ENCODE measurements around the gene TNK1. TPM values are rescaled to one million over a fixed set of nuclear protein-coding genes. Genes with fewer than 3 reads are reported as not detected.
A peak's percentile ranks its signal among the peaks of the same experiment; 100 is the strongest.

TNK1 gene
- total RNA-seq, 1 donor from 2014 or later, result 5.8 TPM

DNA sequence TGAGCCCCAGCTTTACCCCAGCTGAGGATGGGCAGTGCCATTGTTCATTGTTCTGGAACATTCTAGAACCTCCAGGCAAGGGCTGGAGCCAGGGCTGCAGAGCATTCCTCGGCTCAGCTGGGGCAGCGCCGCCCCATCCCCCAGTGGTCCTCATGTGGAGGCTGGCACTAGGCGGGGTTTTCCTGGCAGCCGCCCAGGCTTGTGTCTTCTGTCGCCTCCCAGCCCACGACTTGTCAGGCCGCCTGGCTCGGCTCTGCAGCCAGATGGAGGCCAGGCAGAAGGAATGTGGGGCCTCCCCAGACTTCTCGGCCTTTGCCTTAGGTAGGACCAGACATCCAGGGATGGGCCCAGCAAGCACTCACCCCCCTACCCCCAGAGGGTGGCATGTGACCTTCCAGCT is 25.8 kb upstream of the TNK1 start, which contains the start of gene TMEM95:
Gene TMEM95 (plus strand): TSS at position 104 of the 400 bp plus-strand sequence. CDS start 49 bp downstream, at position 153.
- Histone ChIP-seq H3K27ac (no peak within 1 kb of the TSS), H3K27me3 (no peaks in the 10 kb centered on the region), H3K4me3 (no peak within 1 kb of the TSS), H3K9me3 (no peaks in the 10 kb centered on the region), H3K36me3 (no peaks in the 10 kb centered on the region), H3K4me1 (peaks cover 25% of the 10 kb centered on the region)
- DNase-seq, result peak; percentile 67
- ATAC-seq, result no peak
- TF ChIP-seq, protein P1, sequence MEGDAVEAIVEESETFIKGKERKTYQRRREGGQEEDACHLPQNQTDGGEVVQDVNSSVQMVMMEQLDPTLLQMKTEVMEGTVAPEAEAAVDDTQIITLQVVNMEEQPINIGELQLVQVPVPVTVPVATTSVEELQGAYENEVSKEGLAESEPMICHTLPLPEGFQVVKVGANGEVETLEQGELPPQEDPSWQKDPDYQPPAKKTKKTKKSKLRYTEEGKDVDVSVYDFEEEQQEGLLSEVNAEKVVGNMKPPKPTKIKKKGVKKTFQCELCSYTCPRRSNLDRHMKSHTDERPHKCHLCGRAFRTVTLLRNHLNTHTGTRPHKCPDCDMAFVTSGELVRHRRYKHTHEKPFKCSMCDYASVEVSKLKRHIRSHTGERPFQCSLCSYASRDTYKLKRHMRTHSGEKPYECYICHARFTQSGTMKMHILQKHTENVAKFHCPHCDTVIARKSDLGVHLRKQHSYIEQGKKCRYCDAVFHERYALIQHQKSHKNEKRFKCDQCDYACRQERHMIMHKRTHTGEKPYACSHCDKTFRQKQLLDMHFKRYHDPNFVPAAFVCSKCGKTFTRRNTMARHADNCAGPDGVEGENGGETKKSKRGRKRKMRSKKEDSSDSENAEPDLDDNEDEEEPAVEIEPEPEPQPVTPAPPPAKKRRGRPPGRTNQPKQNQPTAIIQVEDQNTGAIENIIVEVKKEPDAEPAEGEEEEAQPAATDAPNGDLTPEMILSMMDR (IDR thresholded peaks at IDR 0.05), result no peak
- intact Hi-C loops (cut with DNase I), result no loop called here

DNA sequence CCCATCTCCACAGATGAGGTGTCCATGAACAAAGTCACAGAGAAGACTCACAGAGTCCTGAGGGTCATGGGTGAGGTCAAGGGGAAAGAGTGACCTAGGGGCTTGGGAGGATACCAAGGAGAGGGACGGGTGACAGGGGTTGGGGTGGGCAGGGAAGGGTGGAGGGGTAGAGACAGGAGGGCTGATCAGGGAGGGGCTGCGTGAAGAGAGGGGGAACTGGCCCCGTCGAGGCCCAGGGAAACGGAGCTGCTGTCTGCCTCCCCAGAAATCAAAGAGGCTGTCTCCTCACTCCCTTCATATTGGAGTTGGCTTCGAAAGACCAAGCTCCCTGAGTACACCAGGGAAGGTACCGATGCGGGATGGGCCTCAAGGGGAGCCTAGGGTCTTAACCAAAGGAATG is 25.3 kb upstream of the TNK1 start:
- intact Hi-C loops (cut with DNase I), result no loop called here
- H3K27ac ChIP-seq, result no peak overlapping the region

DNA sequence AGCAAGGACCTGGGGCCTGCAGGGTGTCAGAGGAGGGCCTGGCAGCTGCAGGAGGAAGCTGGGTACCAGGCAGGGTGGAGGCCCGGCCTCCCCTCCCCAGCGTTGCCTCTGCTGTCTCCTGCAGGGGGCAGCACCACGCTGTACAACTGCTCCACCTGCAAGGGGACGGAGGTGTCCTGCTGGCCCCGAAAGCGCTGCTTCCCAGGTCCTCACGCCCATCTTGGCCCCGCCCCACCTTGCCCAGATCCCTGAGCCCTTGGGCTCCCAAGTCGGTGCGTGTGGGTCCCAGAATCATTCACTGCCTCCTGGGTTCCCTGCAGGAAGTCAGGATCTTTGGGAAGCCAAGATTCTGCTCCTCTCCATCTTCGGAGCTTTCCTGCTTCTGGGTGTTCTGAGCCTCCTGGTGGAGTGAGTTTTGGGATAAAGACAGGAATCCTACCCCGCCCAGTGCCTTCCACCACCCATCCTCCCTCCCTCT is 24.8 kb upstream of the TNK1 start:
- TF ChIP-seq, protein P1 (IDR thresholded peaks at IDR 0.05), result peak; percentile 91
- DNase-seq (peak; percentile 94), ATAC-seq (peak; percentile 71)
- no peak overlapping the region for H3K27ac ChIP-seq
- H3K36me3 ChIP-seq, result no peaks in the 10 kb centered on the region
- peaks cover 25% of the 10 kb centered on the region for H3K4me1 ChIP-seq
- H3K4me3 ChIP-seq, result no peak overlapping the region
- H3K9me3 ChIP-seq, result no peaks in the 10 kb centered on the region
- no peaks in the 10 kb centered on the region for H3K27me3 ChIP-seq
- intact Hi-C loops (cut with DNase I), result no loop called here

More for the DNA sequence above, 25.3 kb upstream of the TNK1 start:
- no peaks in the 10 kb centered on the region for H3K36me3 ChIP-seq
- H3K9me3 ChIP-seq, result no peaks in the 10 kb centered on the region
- no peaks in the 10 kb centered on the region for H3K27me3 ChIP-seq
- ATAC-seq (no peak), DNase-seq (no peak)
- TF ChIP-seq, protein P1 (IDR thresholded peaks at IDR 0.05), result no peak
- no peak overlapping the region for H3K4me3 ChIP-seq
- peaks cover 25% of the 10 kb centered on the region for H3K4me1 ChIP-seq

DNA sequence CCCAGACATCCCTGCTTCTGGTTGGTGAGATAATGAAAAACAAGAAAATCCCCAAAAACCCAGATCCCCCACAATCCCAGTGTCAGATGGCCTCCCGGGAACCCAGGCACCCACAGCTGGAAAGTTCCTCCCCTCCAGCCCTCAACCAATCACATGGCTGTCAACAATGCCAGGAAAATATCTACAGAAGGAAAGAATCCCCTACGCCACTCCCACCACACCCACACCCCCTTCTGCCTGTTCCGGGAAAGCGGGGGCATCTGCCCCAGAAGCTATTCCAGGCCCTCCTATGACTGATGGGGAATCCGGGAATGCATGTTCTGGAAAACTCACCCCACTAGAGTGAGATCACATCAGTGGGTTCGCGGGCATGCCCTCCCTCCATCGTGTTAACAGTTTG is 24.1 kb upstream of the TNK1 start:
- ATAC-seq (no peak), DNase-seq (no peak)
- Histone ChIP-seq H3K27me3 (no peaks in the 10 kb centered on the region), H3K27ac (no peak overlapping the region), H3K36me3 (no peaks in the 10 kb centered on the region), H3K4me3 (no peak overlapping the region), H3K4me1 (peaks cover 25% of the 10 kb centered on the region), H3K9me3 (no peaks in the 10 kb centered on the region)
- TF ChIP-seq, protein P1 (IDR thresholded peaks at IDR 0.05), result no peak
- intact Hi-C loops (cut with DNase I), result no loop called here

DNA sequence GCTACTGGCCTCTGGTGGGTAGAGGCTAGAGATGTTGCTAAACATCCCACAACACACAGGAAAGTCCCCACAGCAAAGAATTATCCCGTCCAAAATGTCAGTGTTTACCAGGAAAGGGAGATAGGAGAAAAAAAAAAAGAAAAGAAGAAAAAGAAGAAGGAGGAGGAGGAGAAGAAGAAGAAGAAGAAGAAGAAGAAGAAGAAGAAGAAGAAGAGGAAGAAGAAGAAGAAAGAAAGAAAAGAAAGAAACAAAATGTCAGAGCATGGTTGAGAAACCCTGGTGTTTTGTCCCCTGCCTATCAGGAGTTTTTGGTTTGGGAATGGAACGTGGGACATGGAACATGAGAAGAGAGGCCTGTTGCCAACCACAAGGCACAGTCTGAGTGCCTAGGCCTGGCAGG is 23.5 kb upstream of the TNK1 start:
- TF ChIP-seq, protein P1 (IDR thresholded peaks at IDR 0.05), result no peak
- Histone ChIP-seq H3K36me3 (no peaks in the 10 kb centered on the region), H3K27me3 (no peaks in the 10 kb centered on the region), H3K27ac (no peak overlapping the region), H3K4me1 (peaks cover 24% of the 10 kb centered on the region), H3K4me3 (no peak overlapping the region), H3K9me3 (no peaks in the 10 kb centered on the region)
- intact Hi-C loops (cut with DNase I), result no loop called here
- DNase-seq (no peak), ATAC-seq (no peak)

DNA sequence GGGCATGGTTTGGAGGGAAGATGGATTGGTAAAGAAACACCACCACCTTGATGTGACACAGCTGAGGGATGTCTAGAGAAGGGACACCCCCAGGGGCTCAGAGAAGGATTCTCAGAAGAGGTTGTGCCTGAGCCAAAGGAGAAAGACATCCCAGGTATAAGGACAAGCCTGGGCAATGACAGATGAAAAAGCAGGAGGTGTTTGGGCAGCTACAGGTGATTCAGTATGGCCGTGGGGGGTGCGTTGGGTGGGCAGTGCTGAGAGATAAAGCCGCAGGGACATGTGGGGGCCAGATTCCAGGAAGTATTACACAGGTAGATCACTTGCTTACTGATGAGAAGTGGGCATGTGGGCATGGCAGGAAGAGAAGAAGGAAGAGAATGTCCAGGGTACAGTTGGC is 19.0 kb upstream of the TNK1 start:
- no peaks in the 10 kb centered on the region for H3K27me3 ChIP-seq
- no peaks in the 10 kb centered on the region for H3K9me3 ChIP-seq
- H3K36me3 ChIP-seq, result no peaks in the 10 kb centered on the region
- no peak for DNase-seq
- intact Hi-C loops (cut with DNase I), result no loop called here
- TF ChIP-seq, protein P1 (IDR thresholded peaks at IDR 0.05), result no peak
- no peak for ATAC-seq
- H3K4me1 ChIP-seq, result no peaks in the 10 kb centered on the region
- H3K27ac ChIP-seq, result no peak overlapping the region
- no peak overlapping the region for H3K4me3 ChIP-seq
